SK-N-SH (cell line): ENCODE data around the gene FMO1. TPM values are rescaled to one million over a fixed set of nuclear protein-coding genes. Genes with fewer than 3 reads are reported as not detected.

Experiments used
- CTCF ChIA-PET: fragments of 300-600, 350-600 bp; formaldehyde crosslinking; extraction: SDS; loops from one replicate; lab custom pipeline; 2021; lab: Yijun Ruan, JAX
- POLR2A ChIA-PET: fragments of 350-600 bp; sonication (Branson Sonifier 250); formaldehyde crosslinking; extraction: SDS; loops from one replicate; lab custom pipeline; 2020; ENCODE audit warnings: antibody characterized with exemption, inconsistent platforms; lab: Yijun Ruan, JAX
- DNase-seq: peaks from one replicate; pipeline ENCODE4 v3.0.0; 2012
- H2AFZ ChIP-seq: fragments of 200-600 bp; sonication (generic); 2 replicates; pipeline ENCODE4 v1.8.1; 2016; ENCODE audit warnings: antibody characterized with exemption, mild to moderate bottlenecking, low read depth
- H3F3A ChIP-seq: fragments of 200-600 bp; sonication (generic); replicated peaks from 2 replicates; pipeline ENCODE3; 2016; ENCODE audit warnings: antibody characterized with exemption, mild to moderate bottlenecking; ENCODE audit not compliant: insufficient read depth
- H3K27ac ChIP-seq, 2 experiments: fragments of 200-500 bp in 1 of 2; fragments of 200-600 bp in 1 of 2; sonication (Bioruptor generic) in 1 of 2; sonication (generic), shearing (Covaris generic) in 1 of 2; 2 replicates each; pipeline versions ENCODE4 v1.5.1 to v1.6.1; 2014 to 2016; ENCODE audit warnings: low read depth in 2 of 2, inconsistent platforms in 1 of 2, low read length in 1 of 2, mild to moderate bottlenecking in 1 of 2, mixed read lengths in 1 of 2
- H3K27me3 ChIP-seq: fragments of 200-600 bp; sonication (generic), shearing (Covaris generic); 2 replicates; pipeline ENCODE4 v1.6.1; 2016; ENCODE audit warnings: mixed run types; ENCODE audit not compliant: insufficient read depth
- H3K36me3 ChIP-seq, 2 experiments: fragments of 200-500 bp in 1 of 2; fragments of 200-600 bp in 1 of 2; sonication (Bioruptor generic) in 1 of 2; sonication (generic) in 1 of 2; replicated peaks in 1 of 2; 2 replicates each; pipeline versions ENCODE3 to v1.5.1; 2014 to 2016; ENCODE audit warnings: low read length in 1 of 2, mild to moderate bottlenecking in 1 of 2; ENCODE audit not compliant: insufficient read depth in 2 of 2, control insufficient read depth in 1 of 2
- H3K4me1 ChIP-seq, 2 experiments: fragments of 200-500 bp in 1 of 2; fragments of 200-600 bp in 1 of 2; sonication (Bioruptor generic) in 1 of 2; sonication (generic), shearing (Covaris generic) in 1 of 2; 2 replicates each; pipeline versions ENCODE4 v1.5.1 to v1.6.1; 2014 to 2016; ENCODE audit warnings: low read depth in 1 of 2, low read length in 1 of 2, mixed run types in 1 of 2; ENCODE audit not compliant: insufficient read depth in 2 of 2, control insufficient read depth in 1 of 2
- H3K4me2 ChIP-seq: fragments of 200-600 bp; sonication (generic), shearing (Covaris generic); 2 replicates; pipeline ENCODE4 v1.6.1; 2017; ENCODE audit warnings: mixed run types
- H3K4me3 ChIP-seq, 2 experiments: fragments of 200-500 bp in 1 of 2; fragments of 200-600 bp in 1 of 2; sonication (Bioruptor generic) in 1 of 2; sonication (generic), shearing (Covaris generic) in 1 of 2; 2 replicates each; pipeline versions ENCODE4 v1.5.1 to v1.8.1; 2014 to 2016; ENCODE audit warnings: low read depth in 2 of 2, inconsistent platforms in 1 of 2, low read length in 1 of 2, mild to moderate bottlenecking in 1 of 2, mixed read lengths in 1 of 2, moderate library complexity in 1 of 2
- H3K79me2 ChIP-seq: fragments of 200-600 bp; sonication (generic); 2 replicates; pipeline ENCODE4 v1.8.1; 2017; ENCODE audit warnings: mild to moderate bottlenecking; ENCODE audit not compliant: insufficient read depth
- H3K9ac ChIP-seq: fragments of 200-600 bp; sonication (generic); 2 replicates; pipeline ENCODE4 v1.6.1; 2017; ENCODE audit warnings: mixed run types
- H3K9me2 ChIP-seq: fragments of 200-600 bp; sonication (generic); 2 replicates; pipeline ENCODE4 v1.6.1; 2017; ENCODE audit warnings: mixed run types
- H3K9me3 ChIP-seq: fragments of 200-600 bp; sonication (generic); 2 replicates; pipeline ENCODE4 v1.6.1; 2017; ENCODE audit warnings: mixed run types, mild to moderate bottlenecking, moderate library complexity
- H4K20me1 ChIP-seq: fragments of 200-600 bp; sonication (generic); 2 replicates; pipeline ENCODE4 v1.6.1; 2017; ENCODE audit warnings: mild to moderate bottlenecking, mixed run types; ENCODE audit not compliant: insufficient read depth
- CHD2 ChIP-seq: fragments of 150-350 bp; IDR thresholded peaks from 2 replicates; pipeline ENCODE4 v1.6.1; 2018; ENCODE audit warnings: low read length; ENCODE audit not compliant: partially characterized antibody
- FOSL2 ChIP-seq: IDR thresholded peaks from 2 replicates; pipeline ENCODE4 v1.4.0; 2012; ENCODE audit warnings: low read depth, mild to moderate bottlenecking, moderate library complexity, borderline replicate concordance
- FOXJ3 ChIP-seq: sonication (generic); formaldehyde crosslinking; IDR thresholded peaks from 2 replicates; pipeline ENCODE4 v1.5.1; 2020; ENCODE audit warnings: mild to moderate bottlenecking, missing genetic modification reagents
- FOXM1 ChIP-seq: IDR thresholded peaks from 2 replicates; pipeline ENCODE4 v1.4.0; 2012; ENCODE audit warnings: low read depth, mild to moderate bottlenecking
- GABPA ChIP-seq: IDR thresholded peaks from 2 replicates; pipeline ENCODE4 v1.4.0; 2012; ENCODE audit warnings: low read depth, mild to moderate bottlenecking
- IRF3 ChIP-seq: fragments of 150-350 bp; IDR thresholded peaks from 2 replicates; pipeline ENCODE4 v1.6.1; 2016; ENCODE audit warnings: mild to moderate bottlenecking, low read depth, low read length
- JUND ChIP-seq: IDR thresholded peaks from 2 replicates; pipeline ENCODE4 v1.4.0; 2012
- NFIC ChIP-seq: IDR thresholded peaks from 2 replicates; pipeline ENCODE4 v1.4.0; 2012; ENCODE audit warnings: borderline replicate concordance
- NRF1 ChIP-seq: IDR thresholded peaks from 2 replicates; pipeline ENCODE4 v1.6.1; 2012; ENCODE audit warnings: low read depth, mild to moderate bottlenecking, low read length
- POLR2AphosphoS5 ChIP-seq: IDR thresholded peaks from 2 replicates; pipeline ENCODE4 v1.6.1; 2012; ENCODE audit warnings: low read depth, low read length
- RAD21 ChIP-seq: IDR thresholded peaks from 2 replicates; pipeline ENCODE4 v1.6.1; 2012; ENCODE audit warnings: mild to moderate bottlenecking, low read length
- RXRA ChIP-seq: IDR thresholded peaks from 2 replicates; pipeline ENCODE4 v1.4.0; 2012; ENCODE audit warnings: low read depth, mild to moderate bottlenecking, borderline replicate concordance
- SIN3A ChIP-seq: IDR thresholded peaks from 2 replicates; pipeline ENCODE4 v1.6.1; 2012; ENCODE audit warnings: low read depth, mild to moderate bottlenecking, low read length, moderate library complexity, borderline replicate concordance
- SMC3 ChIP-seq: IDR thresholded peaks from 2 replicates; pipeline ENCODE4 v1.6.1; 2012; ENCODE audit warnings: low read depth, low read length, improper control_type of control experiment
- TAF1 ChIP-seq: IDR thresholded peaks from 2 replicates; pipeline ENCODE4 v1.6.1; 2012; ENCODE audit warnings: low read depth, mild to moderate bottlenecking, low read length, moderate library complexity, borderline replicate concordance
- TEAD4 ChIP-seq: IDR thresholded peaks from 2 replicates; pipeline ENCODE4 v1.4.0; 2012; ENCODE audit warnings: mild to moderate bottlenecking, borderline replicate concordance; ENCODE audit not compliant: insufficient read depth
- WGBS: methylation state at CpG from one replicate; pipeline ENCODE4 v1.1.6; 2017; ENCODE audit warnings: low lambda C conversion rate; 5-methylcytosine and 5-hydroxymethylcytosine counted together
- polyA plus RNA-seq, 3 experiments: library from polyadenylated mRNA; depleted of rRNA; stranded (reverse); fragments of >200 nt; gene quantifications; 2 replicates each; pipeline ENCODE4 v1.2.3, GENCODE V29; 2012
- TF ChIP-seq, protein P1 (sequence below): IDR thresholded peaks from 2 replicates; pipeline ENCODE4 v1.4.0; 2012; ENCODE audit warnings: low read depth
- TF ChIP-seq, protein P2 (sequence below): fragments of 200-600 bp; sonication (generic); IDR thresholded peaks from 2 replicates; pipeline ENCODE4 v1.6.1; 2017; ENCODE audit warnings: antibody characterized with exemption, mild to moderate bottlenecking, moderate library complexity
- TF ChIP-seq, protein P3 (sequence below): IDR thresholded peaks from 2 replicates; pipeline ENCODE4 v1.6.1; 2012; ENCODE audit warnings: mild to moderate bottlenecking, low read depth, low read length, moderate library complexity

The FMO1 gene
- polyA plus RNA-seq, 1 of the 3 experiments (the other 2 are of a cell fraction) = not detected

DNA sequence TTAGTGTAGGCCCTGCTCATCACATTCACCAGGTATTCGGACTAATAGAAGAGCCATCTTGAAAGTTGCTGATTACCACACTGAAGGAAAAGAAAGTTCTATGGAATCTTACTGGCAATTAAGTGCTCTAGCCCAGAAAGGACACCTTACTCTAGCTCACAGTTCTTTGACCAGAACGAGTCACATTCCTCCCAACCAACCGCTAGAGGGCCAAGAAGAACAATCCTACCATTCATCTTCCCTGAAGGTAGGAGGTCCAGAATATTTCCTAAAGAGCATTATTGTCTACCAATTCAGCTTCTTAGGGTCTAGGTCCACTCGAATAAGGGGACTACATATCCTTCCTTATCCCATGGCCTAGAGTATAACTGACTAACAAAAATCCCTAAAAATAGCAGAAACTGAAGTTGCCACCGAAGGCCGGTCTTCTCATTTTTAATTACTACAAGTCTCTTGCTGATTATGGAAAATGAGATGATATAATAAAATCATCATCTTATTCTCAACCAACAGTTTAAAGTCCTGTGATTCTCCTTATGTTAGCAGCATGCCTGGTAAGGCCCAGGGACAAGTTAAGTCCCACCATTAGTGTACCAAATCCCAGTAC is 2.7 kb upstream of the FMO1 start:
- H3F3A ChIP-seq = no peaks in the 10 kb centered on the region
- H4K20me1 ChIP-seq = no peaks in the 10 kb centered on the region
- H3K9me3 ChIP-seq = no peaks in the 10 kb centered on the region
- ChIA-PET CTCF (interaction anchor here (0.7 to 3.4 kb wide), 16 partner anchors 9 to 470 kb away, joined by 3 to 22 read pairs (median 5); partner anchors contain the start of gene FMO4), POLR2A (no interaction called here)
- no peaks in the 10 kb centered on the region for H3K4me1 ChIP-seq
- H3K36me3 ChIP-seq = no peaks in the 10 kb centered on the region
- no peaks in the 10 kb centered on the region for H3K79me2 ChIP-seq
- no peak overlapping the region for H3K27ac ChIP-seq
- H3K27me3 ChIP-seq = peaks cover 29% of the 10 kb centered on the region; the same call in 1 of the 2 replicates
- H2AFZ ChIP-seq = no peak overlapping the region
- peak; percentile 37 for DNase-seq
- WGBS = 21% methylated on average over 6 of the region's 6 CpGs
- no peak overlapping the region for H3K4me2 ChIP-seq
- no peak overlapping the region for H3K4me3 ChIP-seq
- no peaks in the 10 kb centered on the region for H3K9me2 ChIP-seq
- H3K9ac ChIP-seq = no peak overlapping the region
- TF ChIP-seq, protein P1, sequence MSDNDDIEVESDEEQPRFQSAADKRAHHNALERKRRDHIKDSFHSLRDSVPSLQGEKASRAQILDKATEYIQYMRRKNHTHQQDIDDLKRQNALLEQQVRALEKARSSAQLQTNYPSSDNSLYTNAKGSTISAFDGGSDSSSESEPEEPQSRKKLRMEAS = no peak
- TF ChIP-seq, protein P2, sequence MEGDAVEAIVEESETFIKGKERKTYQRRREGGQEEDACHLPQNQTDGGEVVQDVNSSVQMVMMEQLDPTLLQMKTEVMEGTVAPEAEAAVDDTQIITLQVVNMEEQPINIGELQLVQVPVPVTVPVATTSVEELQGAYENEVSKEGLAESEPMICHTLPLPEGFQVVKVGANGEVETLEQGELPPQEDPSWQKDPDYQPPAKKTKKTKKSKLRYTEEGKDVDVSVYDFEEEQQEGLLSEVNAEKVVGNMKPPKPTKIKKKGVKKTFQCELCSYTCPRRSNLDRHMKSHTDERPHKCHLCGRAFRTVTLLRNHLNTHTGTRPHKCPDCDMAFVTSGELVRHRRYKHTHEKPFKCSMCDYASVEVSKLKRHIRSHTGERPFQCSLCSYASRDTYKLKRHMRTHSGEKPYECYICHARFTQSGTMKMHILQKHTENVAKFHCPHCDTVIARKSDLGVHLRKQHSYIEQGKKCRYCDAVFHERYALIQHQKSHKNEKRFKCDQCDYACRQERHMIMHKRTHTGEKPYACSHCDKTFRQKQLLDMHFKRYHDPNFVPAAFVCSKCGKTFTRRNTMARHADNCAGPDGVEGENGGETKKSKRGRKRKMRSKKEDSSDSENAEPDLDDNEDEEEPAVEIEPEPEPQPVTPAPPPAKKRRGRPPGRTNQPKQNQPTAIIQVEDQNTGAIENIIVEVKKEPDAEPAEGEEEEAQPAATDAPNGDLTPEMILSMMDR = peak; percentile 80
- TF ChIP-seq, protein P3, sequence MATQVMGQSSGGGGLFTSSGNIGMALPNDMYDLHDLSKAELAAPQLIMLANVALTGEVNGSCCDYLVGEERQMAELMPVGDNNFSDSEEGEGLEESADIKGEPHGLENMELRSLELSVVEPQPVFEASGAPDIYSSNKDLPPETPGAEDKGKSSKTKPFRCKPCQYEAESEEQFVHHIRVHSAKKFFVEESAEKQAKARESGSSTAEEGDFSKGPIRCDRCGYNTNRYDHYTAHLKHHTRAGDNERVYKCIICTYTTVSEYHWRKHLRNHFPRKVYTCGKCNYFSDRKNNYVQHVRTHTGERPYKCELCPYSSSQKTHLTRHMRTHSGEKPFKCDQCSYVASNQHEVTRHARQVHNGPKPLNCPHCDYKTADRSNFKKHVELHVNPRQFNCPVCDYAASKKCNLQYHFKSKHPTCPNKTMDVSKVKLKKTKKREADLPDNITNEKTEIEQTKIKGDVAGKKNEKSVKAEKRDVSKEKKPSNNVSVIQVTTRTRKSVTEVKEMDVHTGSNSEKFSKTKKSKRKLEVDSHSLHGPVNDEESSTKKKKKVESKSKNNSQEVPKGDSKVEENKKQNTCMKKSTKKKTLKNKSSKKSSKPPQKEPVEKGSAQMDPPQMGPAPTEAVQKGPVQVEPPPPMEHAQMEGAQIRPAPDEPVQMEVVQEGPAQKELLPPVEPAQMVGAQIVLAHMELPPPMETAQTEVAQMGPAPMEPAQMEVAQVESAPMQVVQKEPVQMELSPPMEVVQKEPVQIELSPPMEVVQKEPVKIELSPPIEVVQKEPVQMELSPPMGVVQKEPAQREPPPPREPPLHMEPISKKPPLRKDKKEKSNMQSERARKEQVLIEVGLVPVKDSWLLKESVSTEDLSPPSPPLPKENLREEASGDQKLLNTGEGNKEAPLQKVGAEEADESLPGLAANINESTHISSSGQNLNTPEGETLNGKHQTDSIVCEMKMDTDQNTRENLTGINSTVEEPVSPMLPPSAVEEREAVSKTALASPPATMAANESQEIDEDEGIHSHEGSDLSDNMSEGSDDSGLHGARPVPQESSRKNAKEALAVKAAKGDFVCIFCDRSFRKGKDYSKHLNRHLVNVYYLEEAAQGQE = no peak
- no peak for TF ChIP-seq FOXM1
- TF ChIP-seq RAD21 = peak; percentile 48
- TF ChIP-seq POLR2AphosphoS5 = no peak
- TF ChIP-seq SMC3 = peak; percentile 68
- no peak for TF ChIP-seq FOSL2
- no peak for TF ChIP-seq SIN3A
- TF ChIP-seq JUND = no peak
- no peak for TF ChIP-seq CHD2
- no peak for TF ChIP-seq FOXJ3 (CRISPR knock-in tag)
- no peak for TF ChIP-seq GABPA
- TF ChIP-seq TEAD4 = no peak
- TF ChIP-seq TAF1 = no peak
- TF ChIP-seq IRF3 = no peak
- TF ChIP-seq RXRA = no peak
- no peak for TF ChIP-seq NFIC
- no peak for TF ChIP-seq NRF1
